ENCODE results near the gene CHST6.
"Not testable (repeated sequence)": the region's sequence is repeated elsewhere in the genome, so short reads cannot be mapped to it uniquely, and the experiment has no call there.

CHST6 gene

GRCh38 chr16:75495076-75495674, at the start of gene CHST6:
TSS of gene CHST6 (minus strand) at chr16:75495441. CDS start at chr16:75479828, 15,613 bp downstream.
- DNase-seq = no peak

GRCh38 chr16:75542462-75542861, 47.2 kb upstream of the CHST6 start:
- DNase-seq = not testable (repeated sequence)

- DNase-seq = no peak
Observed at GRCh38 chr16:75541236-75541635, 46.0 kb upstream of the CHST6 start.

GRCh38 chr16:75538882-75539565, 43.8 kb upstream of the CHST6 start:
- not testable (repeated sequence) for DNase-seq

GRCh38 chr16:75537776-75538175, 42.5 kb upstream of the CHST6 start:
- no peak for DNase-seq

GRCh38 chr16:75535901-75536300, 40.7 kb upstream of the CHST6 start, which contains the start of gene CHST5:
TSS of gene CHST5 (minus strand) at chr16:75536108. CDS start at chr16:75530384, 5,724 bp downstream.
- DNase-seq = no peak

GRCh38 chr16:75535211-75535843, 40.1 kb upstream of the CHST6 start:
- no peak for DNase-seq

- DNase-seq = no peak
Observed at GRCh38 chr16:75534560-75535205, 39.4 kb upstream of the CHST6 start.

GRCh38 chr16:75532791-75533190, 37.5 kb upstream of the CHST6 start:
- DNase-seq = no peak

GRCh38 chr16:75532142-75532765, 37.0 kb upstream of the CHST6 start:
- no peak for DNase-seq

- DNase-seq = no peak
Observed at GRCh38 chr16:75529959-75530358, 34.7 kb upstream of the CHST6 start.

GRCh38 chr16:75529056-75529905, 34.0 kb upstream of the CHST6 start:
- DNase-seq = no peak

- DNase-seq = no peak
Observed at GRCh38 chr16:75527825-75528299, 32.6 kb upstream of the CHST6 start.

GRCh38 chr16:75526032-75526790, 31.0 kb upstream of the CHST6 start:
- DNase-seq = no peak

GRCh38 chr16:75519175-75519574, 23.9 kb upstream of the CHST6 start:
- DNase-seq = no peak

GRCh38 chr16:75516189-75516966, 21.1 kb upstream of the CHST6 start:
- not testable (repeated sequence) for DNase-seq

GRCh38 chr16:75514296-75514695, 19.1 kb upstream of the CHST6 start:
- no peak for DNase-seq

GRCh38 chr16:75506574-75506973, 11.3 kb upstream of the CHST6 start:
- no peak for DNase-seq

GRCh38 chr16:75506107-75506506, 10.9 kb upstream of the CHST6 start:
- no peak for DNase-seq

GRCh38 chr16:75503801-75504200, 8.6 kb upstream of the CHST6 start:
- DNase-seq = no peak
